IPS-NIHi7 (cell line): ENCODE results near the gene DCHS1.

ENCODE experiments used
- DNase-seq: peaks from one replicate; pipeline ENCODE4 v3.0.0; 2012; ENCODE audit warnings: mixed read lengths; ENCODE audit errors: extremely low spot score

DCHS1 gene

DNA sequence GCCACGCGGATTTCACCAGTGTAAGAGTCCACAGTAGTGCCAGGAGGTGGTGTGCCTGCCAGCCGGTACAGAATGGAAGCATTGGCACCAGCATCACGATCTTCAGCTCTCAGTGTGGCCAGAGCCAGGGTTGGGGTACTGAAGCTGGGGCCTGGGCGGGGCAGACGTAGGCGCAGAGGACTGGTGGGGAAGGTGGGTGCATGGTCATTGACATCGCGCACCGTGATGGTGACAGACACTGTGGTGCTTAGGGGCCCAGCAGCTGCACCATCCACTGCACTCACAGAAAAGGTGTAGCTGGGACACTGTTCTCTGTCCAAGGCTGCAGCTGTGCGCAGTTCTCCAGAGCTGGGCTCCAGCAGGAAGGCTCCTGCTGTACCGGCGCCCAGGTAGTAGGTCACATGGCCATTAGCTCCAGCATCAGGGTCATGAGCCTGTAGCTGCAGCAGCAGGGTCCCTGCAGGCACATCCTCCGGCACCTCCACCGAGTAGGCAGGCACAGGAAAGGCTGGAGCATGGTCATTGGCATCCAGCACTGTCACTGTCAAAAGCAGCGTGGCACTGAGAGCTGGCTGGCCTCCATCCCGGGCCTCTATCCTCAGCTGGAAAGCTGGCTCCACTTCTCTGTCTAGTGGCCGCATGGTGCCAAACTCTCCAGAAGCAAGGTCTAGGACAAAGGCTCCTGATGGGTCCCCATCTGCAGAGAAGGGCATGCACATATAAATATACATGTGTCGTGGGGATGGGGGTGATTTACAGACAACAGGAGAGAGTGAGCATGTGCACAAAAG is 28.4 kb downstream of the DCHS1 start:
- DNase-seq = no peak

- no peak for DNase-seq
Observed at GRCh38 chr11:6625832-6626420, 29.7 kb downstream of the DCHS1 start.

DNA sequence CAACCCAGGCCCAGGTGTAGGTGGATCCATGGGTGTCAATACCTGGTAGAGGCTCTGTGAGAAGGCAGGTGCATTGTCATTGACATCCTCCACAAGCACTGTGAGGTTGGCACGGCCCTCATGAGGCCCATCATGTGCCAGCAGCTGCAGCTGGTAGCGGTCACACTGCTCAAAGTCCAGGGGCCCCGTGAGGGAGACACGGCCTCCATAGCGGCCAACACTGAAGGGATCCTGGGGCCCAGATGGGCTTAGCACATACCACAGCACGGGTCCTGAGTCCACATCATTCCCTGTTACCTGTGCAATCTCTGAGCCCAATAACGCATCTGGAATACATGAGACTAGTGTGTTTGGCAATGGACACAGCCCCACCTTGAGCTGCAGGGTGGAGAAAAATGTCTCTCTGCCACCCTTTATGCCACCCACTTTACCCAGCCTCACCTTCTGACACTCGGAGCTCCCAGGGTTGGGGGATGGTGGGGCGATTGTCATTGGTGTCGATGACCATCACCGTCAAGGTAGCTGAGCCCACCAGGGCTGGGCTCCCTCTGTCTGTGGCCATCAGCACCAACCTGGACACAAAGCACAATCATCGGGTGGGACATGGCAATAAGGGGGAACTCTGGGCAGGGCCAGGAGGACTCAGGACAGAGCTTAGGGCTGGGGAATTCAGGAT is 30.3 kb downstream of the DCHS1 start:
- DNase-seq = no peak

DNA sequence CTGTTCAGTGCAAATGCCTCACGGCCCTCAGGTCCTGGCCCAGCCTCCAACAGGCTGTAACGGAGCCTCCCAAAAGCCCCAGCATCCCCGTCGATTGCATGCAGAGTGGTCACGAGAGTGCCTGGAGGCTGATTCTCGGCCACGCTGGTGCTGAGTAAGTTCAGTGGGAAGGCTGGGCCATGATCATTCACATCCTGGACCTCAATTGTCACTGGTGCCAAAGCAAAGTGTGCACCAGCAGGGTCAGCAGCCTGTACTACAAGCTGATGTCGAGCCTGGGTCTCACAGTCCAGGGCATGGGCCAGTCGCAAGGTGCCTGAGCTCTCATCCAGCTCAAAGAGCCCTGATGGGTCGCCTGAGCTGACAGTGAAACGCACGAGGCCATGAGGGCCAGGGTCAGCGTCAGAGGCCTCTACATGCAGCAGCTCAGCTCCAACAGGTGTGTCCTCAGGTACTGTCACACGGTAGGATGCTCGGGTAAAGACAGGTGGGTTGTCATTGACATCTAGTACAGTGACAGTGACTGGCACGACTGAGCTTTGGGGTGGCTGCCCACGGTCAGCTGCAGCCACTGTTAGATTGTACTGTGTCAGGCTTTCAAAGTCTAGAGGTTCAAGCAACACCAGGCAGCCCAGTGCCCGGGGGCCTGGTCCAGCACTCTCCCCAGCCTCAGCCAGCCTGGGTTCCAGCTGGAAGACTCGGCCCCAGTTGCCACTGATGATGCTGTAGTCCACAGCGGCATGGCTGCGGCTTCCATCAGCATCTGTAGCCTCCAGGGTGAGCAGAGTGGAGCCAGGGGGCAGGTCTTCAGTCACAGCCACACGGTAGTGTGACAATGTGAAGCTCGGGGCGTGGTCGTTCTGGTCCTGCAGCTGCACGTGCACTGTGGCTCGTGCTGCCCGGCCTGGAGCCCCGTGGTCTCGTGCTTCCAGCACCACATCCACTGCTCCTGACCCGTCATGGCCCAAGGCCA is 31.9 kb downstream of the DCHS1 start:
- no peak for DNase-seq

- DNase-seq = no peak
Observed at GRCh38 chr11:6622261-6623171, 33.1 kb downstream of the DCHS1 start.

DNA sequence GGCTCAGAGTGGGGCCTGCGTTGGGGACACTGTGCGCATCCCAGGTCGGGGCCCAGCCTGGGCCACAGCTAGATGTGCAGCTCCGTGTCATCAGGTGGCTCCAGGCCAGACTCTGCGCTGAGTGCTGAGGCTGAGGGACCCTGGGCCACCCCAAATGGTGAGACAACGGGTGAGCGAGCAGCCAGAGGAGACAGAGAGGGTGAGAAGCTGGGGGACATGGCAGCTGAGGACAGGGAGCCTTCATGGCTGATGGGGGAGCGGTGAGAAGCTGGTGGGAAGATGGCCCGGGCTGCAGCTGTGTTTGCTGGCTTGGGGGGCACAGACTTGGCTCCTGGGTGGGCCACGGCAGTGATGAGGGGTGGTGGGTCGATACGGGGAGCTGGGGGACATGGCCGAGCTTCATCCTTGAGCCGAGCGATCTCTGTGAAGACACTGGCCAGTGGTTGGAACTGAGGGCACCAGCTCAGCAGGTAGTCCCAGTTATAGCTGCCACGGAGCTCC is 33.8 kb downstream of the DCHS1 start:
- DNase-seq = no peak

- DNase-seq = no peak
Observed at GRCh38 chr11:6620636-6621035, 35.0 kb downstream of the DCHS1 start.

DNA sequence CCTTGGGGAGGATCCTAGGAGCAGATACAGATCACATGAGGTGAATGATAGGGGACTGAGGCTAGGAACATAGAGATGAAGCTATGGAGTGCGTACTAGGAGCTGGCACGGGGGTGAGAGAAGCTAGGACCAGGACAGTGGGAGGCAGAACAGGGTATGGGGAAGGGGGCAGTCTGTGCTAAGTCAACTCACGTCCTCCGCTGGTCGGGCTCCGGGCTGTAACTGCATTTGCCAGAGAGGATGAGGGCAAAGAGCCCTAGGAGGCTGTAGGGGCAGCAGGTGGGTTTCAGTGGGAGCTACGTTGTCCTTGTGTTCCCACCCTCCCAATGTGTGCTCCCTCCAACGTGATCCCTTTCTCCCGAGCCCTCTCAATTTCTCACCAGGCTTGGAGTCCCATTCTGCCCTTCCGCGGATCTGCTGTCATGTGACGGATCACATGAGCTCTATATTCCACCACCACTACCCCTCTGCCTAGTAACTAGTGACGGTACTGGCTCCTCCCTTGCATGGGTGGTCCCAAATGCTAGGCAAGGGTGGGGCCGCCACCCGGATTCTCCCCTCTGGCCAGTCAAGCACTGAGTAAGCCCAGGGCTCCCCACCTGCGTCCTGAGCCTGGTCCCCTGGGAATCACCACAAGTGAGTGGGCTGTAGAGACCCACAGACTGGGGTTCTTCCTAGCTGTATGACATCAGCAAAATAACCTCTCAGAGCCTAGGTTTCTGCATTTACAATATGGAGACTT is 36.4 kb downstream of the DCHS1 start, which contains the start of gene TPP1:
TPP1 (minus strand) TSS at position 419 of the 742 bp plus-strand sequence; CDS start at position 397, 22 bp downstream.
- peak; percentile 99 for DNase-seq

GRCh38 chr11:6618117-6619003 is 37.2 kb downstream of the DCHS1 start:
- DNase-seq = no peak

DNA sequence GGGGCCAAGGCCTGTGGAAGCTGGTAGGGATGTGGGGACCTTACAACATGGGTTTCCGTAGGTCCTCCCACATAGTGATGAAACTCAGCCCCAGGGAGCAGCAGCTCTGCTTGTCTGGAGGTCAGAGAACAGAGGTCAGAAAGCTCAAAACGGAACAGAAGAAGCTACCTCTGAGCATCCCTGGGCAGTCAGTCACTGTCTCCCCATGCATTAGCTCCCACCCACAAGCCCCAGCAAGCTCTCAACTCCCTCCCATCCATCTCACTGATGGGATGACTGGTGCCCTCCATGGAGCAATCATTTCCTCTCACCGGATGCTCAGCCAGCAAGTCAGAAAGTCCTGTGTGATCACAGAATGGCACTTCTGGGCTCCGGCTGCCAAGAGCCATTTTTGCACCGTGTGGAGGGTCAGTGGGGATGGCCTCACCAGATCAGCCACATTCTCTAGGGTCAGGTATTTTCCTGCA is 38.3 kb downstream of the DCHS1 start:
- DNase-seq = no peak

DNA sequence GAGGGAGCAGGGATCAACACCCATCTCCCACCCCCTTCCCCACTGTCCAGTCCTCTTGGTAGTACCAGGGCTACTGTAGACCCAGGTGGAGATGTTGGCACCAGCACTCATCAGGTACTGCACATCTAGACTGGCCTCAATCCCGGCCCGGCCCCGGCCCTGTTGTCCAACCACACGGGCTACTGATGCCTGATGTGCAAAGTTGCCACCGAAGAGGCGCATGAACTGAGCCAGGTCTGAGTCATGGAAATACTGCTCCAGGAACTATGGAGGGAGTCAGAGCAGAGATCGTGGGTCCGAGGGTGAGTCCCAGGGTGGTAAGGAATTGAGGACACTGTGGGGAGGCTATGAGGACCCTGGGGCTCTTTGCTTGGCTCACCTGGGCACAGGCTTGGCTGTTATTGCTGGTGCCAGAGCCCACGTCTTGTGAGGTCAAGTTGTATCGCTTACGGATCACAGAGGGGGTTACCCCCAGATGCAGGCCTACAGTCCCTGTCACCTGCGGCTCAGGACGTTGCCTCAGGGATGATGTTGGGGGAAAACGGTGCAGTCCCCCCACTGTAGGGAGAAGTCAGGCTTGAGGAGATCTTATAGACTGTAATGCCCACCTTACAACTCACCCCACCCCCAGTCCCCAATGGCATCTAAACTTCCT is 38.9 kb downstream of the DCHS1 start:
- no peak for DNase-seq

DNA sequence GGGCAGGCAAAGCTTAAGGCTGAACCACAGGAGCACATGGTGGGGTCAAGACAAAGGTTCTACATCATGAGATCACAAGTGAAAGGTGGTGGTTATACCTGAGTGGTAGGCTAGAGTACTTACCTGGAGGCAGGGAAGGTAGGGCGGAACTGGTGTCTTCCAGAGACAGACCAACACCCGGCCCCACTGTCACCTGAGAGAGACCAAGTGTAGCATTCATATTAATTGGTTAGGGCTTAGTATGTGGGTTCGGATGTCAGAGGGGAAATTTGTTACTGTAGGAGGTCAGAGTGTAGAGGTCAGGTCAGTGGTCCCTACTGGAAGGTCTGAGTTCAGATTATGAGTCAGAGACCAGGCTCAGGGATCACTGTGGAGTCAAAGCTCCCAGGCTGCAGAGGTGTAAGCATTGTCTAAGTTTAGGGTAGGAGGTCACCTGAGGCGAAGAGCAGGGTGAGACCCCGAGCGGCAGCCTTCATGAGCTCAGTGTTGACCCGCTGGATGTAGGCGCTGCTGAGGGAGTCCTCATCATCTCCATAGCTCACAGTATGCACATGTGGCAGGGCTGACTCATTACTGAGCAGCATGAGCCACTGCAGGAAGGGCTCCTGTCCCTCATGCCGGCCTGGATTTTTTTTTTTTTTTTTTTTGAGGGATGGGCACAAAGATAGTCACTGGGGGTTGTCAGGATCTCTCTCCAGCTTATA is 39.6 kb downstream of the DCHS1 start:
- no peak for DNase-seq

GRCh38 chr11:6615046-6615445 is 40.6 kb downstream of the DCHS1 start:
- no peak for DNase-seq

DNA sequence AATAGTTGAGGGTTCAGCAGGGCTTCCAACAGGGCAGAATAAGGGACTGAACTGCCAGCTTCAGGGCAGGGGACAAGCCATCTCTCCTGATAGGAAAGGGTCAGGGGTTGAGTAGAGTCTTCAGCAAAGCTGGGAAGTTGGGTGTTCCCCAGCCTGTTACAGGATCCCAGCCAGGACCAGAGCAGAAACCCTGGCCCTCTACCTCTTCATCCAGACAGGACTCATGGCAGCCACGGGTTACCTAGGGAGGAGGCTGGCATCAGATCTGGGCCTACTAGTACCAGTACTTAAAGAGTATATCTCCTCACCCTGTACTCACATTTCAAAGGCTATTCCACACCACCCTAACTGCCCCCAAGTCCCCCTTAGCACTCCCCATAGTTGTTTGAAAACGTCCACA is 41.2 kb downstream of the DCHS1 start:
- DNase-seq = no peak

DNA sequence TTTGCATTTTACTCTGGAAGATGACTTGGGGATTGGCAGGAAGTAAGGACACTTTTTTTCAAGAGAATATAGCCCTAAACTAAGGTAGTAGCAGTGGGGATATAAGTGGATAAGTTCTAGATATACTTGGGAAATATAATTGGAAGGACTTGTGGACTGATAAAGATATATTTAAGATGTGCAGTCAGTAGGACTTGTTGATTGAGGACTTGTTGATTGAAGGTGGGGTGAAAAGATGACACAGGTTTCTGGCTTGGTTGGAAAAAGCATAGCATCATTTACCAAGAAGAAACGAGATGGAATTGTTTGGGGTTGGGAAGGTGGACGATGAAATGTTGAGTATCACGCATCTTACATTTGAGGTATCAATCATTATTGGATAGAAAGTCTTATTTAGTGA is 42.1 kb downstream of the DCHS1 start:
- DNase-seq = no peak

GRCh38 chr11:6612213-6613041 is 43.2 kb downstream of the DCHS1 start, which contains the start of gene TAF10:
Gene TAF10, minus strand, starts transcription at chr11:6612216. Its CDS starts 27 bp downstream, at chr11:6612189.
- DNase-seq = peak; percentile 89

- DNase-seq = no peak
Observed at GRCh38 chr11:6611963-6612212, 43.7 kb downstream of the DCHS1 start.
